Dendritic cell treated with granulocyte-macrophage colony-stimulating factor and Interleukin-4, amounts not matched to agents 40 ng/mL and 50 ng/mL, for 4 days (primary cell): ENCODE results near the gene PDZD2.
"Not testable (repeated sequence)": the region's sequence is repeated elsewhere in the genome, so short reads cannot be mapped to it uniquely, and the experiment has no call there.

Source experiments
- H3K27ac Mint-ChIP-seq: one replicate; pipeline ENCODE4 v1.8.0; 2022; ENCODE audit warnings: mild to moderate bottlenecking, mixed read lengths
- H3K27me3 Mint-ChIP-seq: one replicate; pipeline ENCODE4 v1.8.0; 2022; ENCODE audit warnings: mild to moderate bottlenecking, mixed read lengths
- H3K36me3 Mint-ChIP-seq: one replicate; pipeline ENCODE4 v1.8.0; 2022; ENCODE audit warnings: low read depth, mixed read lengths
- H3K4me1 Mint-ChIP-seq: one replicate; pipeline ENCODE4 v1.8.0; 2022; ENCODE audit warnings: low read depth, mixed read lengths
- H3K4me3 Mint-ChIP-seq: one replicate; pipeline ENCODE4 v1.8.0; 2022; ENCODE audit warnings: mild to moderate bottlenecking, moderate library complexity, mixed read lengths
- H3K9me3 Mint-ChIP-seq: one replicate; pipeline ENCODE4 v1.8.0; 2022; ENCODE audit warnings: mixed read lengths
- intact Hi-C: fragments of 100-400 bp; cut with micrococcal nuclease; formaldehyde crosslinking; loops from one replicate; pipeline ENCODE4 v1.15.0; 2022

PDZD2 gene

DNA sequence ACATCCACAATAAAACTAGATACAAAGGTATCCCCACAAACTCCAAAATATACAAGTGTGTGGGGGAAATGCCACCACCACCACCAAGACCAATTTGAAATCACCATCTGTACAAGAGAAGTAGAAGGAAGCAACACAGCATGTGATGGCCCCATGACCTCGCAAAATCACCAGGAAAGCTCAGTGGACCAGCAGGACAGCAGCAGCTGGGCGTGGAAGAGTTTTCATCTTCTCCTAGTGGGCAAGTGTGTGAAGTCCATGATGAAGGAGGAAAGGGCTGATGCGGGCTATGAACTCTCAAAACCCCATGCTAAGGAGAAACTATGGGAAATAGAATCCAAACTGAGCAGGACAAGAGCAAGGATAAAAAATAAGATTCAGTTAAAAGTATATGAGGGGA lies 477.1 kb downstream of the PDZD2 start:
- intact Hi-C loops: no loop called here
- peak overlapping the region; percentile 30 for H3K27ac Mint-ChIP-seq
- no peaks in the 10 kb centered on the region for H3K9me3 Mint-ChIP-seq
- H3K4me3 Mint-ChIP-seq: no peak overlapping the region
- H3K36me3 Mint-ChIP-seq: peaks cover 100% of the 10 kb centered on the region
- no peaks in the 10 kb centered on the region for H3K27me3 Mint-ChIP-seq
- H3K4me1 Mint-ChIP-seq: peaks cover 16% of the 10 kb centered on the region

- H3K4me3 Mint-ChIP-seq: no peak overlapping the region
- peaks cover 100% of the 10 kb centered on the region for H3K36me3 Mint-ChIP-seq
- peaks cover 16% of the 10 kb centered on the region for H3K4me1 Mint-ChIP-seq
- no peaks in the 10 kb centered on the region for H3K27me3 Mint-ChIP-seq
- intact Hi-C loops: no loop called here
- H3K27ac Mint-ChIP-seq: no peak overlapping the region
- no peaks in the 10 kb centered on the region for H3K9me3 Mint-ChIP-seq
Measured at GRCh38 chr5:32116574-32117313, 477.8 kb downstream of the PDZD2 start.

GRCh38 chr5:32118922-32119321 lies 480.0 kb downstream of the PDZD2 start:
- H3K4me3 Mint-ChIP-seq, intact Hi-C loops, H3K27me3 Mint-ChIP-seq, H3K27ac Mint-ChIP-seq, H3K9me3 Mint-ChIP-seq: not testable (repeated sequence)
- Mint-ChIP-seq H3K4me1 (peaks cover 16% of the 10 kb centered on the region), H3K36me3 (peaks cover 85% of the 10 kb centered on the region)

- no peak overlapping the region for H3K27ac Mint-ChIP-seq
- peaks cover 73% of the 10 kb centered on the region for H3K36me3 Mint-ChIP-seq
- H3K27me3 Mint-ChIP-seq: no peaks in the 10 kb centered on the region
- H3K4me3 Mint-ChIP-seq: no peak overlapping the region
- peaks cover 13% of the 10 kb centered on the region for H3K4me1 Mint-ChIP-seq
- intact Hi-C loops: no loop called here
- no peaks in the 10 kb centered on the region for H3K9me3 Mint-ChIP-seq
Measured at GRCh38 chr5:32123058-32123805, 484.3 kb downstream of the PDZD2 start.

- Mint-ChIP-seq H3K27me3 (no peaks in the 10 kb centered on the region), H3K36me3 (peaks cover 73% of the 10 kb centered on the region), H3K4me3 (no peak overlapping the region), H3K9me3 (no peaks in the 10 kb centered on the region), H3K27ac (no peak overlapping the region), H3K4me1 (peaks cover 13% of the 10 kb centered on the region)
- intact Hi-C loops: no loop called here
Measured at GRCh38 chr5:32123889-32124676, 485.2 kb downstream of the PDZD2 start.

- intact Hi-C loops: no loop called here
- H3K4me1 Mint-ChIP-seq: peaks cover 13% of the 10 kb centered on the region
- no peak overlapping the region for H3K27ac Mint-ChIP-seq
- H3K27me3 Mint-ChIP-seq: no peaks in the 10 kb centered on the region
- H3K36me3 Mint-ChIP-seq: peaks cover 69% of the 10 kb centered on the region
- H3K4me3 Mint-ChIP-seq: no peak overlapping the region
- no peaks in the 10 kb centered on the region for H3K9me3 Mint-ChIP-seq
Measured at GRCh38 chr5:32126691-32127090, 487.8 kb downstream of the PDZD2 start.

GRCh38 chr5:32127711-32128110 lies 488.8 kb downstream of the PDZD2 start:
- Mint-ChIP-seq H3K27me3 (no peaks in the 10 kb centered on the region), H3K27ac (no peak overlapping the region), H3K4me3 (no peak overlapping the region), H3K4me1 (peaks cover 15% of the 10 kb centered on the region), H3K36me3 (peaks cover 72% of the 10 kb centered on the region), H3K9me3 (no peaks in the 10 kb centered on the region)
- intact Hi-C loops: no loop called here

- Mint-ChIP-seq H3K27ac (peak overlapping the region; percentile 34), H3K4me1 (peaks cover 18% of the 10 kb centered on the region), H3K27me3 (no peaks in the 10 kb centered on the region), H3K9me3 (no peaks in the 10 kb centered on the region), H3K36me3 (peaks cover 79% of the 10 kb centered on the region), H3K4me3 (no peak overlapping the region)
- intact Hi-C loops: no loop called here
Measured at GRCh38 chr5:32129074-32129598, 490.2 kb downstream of the PDZD2 start.

- intact Hi-C loops: no loop called here
- H3K9me3 Mint-ChIP-seq: no peaks in the 10 kb centered on the region
- no peak overlapping the region for H3K4me3 Mint-ChIP-seq
- peaks cover 16% of the 10 kb centered on the region for H3K4me1 Mint-ChIP-seq
- no peak overlapping the region for H3K27ac Mint-ChIP-seq
- peaks cover 87% of the 10 kb centered on the region for H3K36me3 Mint-ChIP-seq
- H3K27me3 Mint-ChIP-seq: no peaks in the 10 kb centered on the region
Measured at GRCh38 chr5:32130865-32131264, 491.9 kb downstream of the PDZD2 start.

DNA sequence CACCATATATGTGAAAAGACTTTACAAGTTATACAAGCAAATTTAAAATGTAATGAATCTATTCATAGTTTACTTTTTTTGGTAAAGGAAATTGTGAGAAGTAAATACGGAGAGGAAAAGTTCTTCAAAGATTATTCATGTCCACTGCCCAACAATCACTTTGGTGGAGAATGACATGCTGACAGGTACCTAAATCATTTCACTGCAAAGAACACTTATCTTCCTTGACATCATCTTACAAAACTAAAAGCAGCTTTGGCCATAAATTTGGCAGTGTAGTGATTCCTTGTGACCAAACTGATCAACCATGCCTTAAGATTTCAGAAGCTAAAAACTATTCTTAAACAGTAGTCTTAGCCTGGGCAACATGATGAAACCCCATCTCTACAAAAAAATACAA lies 492.7 kb downstream of the PDZD2 start:
- no peaks in the 10 kb centered on the region for H3K27me3 Mint-ChIP-seq
- H3K27ac Mint-ChIP-seq: no peak overlapping the region
- no peaks in the 10 kb centered on the region for H3K9me3 Mint-ChIP-seq
- peaks cover 10% of the 10 kb centered on the region for H3K4me1 Mint-ChIP-seq
- H3K36me3 Mint-ChIP-seq: peaks cover 87% of the 10 kb centered on the region
- no peak overlapping the region for H3K4me3 Mint-ChIP-seq
- intact Hi-C loops: no loop called here

DNA sequence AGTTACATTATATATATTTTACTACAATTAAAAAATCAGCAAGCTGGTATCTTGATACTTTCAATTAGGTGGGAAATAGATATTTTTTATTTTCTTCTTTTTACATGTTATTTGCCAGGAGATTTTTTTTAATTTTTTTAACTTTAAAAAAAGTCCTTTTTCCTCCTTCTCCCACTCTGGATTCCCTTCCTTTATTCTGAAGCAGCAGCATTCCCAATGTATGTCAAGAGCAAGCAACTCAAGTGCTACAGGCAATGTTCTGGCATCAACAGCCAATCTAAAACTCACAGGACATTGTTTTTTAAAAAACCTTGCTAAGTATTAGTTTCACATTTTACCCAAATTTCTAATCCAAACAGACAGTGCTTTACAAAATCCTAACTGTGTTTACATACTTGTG lies 493.8 kb downstream of the PDZD2 start:
- H3K36me3 Mint-ChIP-seq: peaks cover 90% of the 10 kb centered on the region
- no peaks in the 10 kb centered on the region for H3K27me3 Mint-ChIP-seq
- H3K27ac Mint-ChIP-seq: no peak overlapping the region
- no peak overlapping the region for H3K4me3 Mint-ChIP-seq
- intact Hi-C loops: no loop called here
- no peaks in the 10 kb centered on the region for H3K9me3 Mint-ChIP-seq
- H3K4me1 Mint-ChIP-seq: peaks cover 8% of the 10 kb centered on the region

GRCh38 chr5:32135086-32135485 lies 496.2 kb downstream of the PDZD2 start:
- Mint-ChIP-seq H3K27ac (no peak overlapping the region), H3K36me3 (peaks cover 82% of the 10 kb centered on the region)
- intact Hi-C loops: no loop called here

GRCh38 chr5:32136342-32136741 lies 497.4 kb downstream of the PDZD2 start:
- H3K4me1 Mint-ChIP-seq: peaks cover 5% of the 10 kb centered on the region
- H3K27ac Mint-ChIP-seq: no peak overlapping the region
- no peaks in the 10 kb centered on the region for H3K27me3 Mint-ChIP-seq
- no peak overlapping the region for H3K4me3 Mint-ChIP-seq
- H3K9me3 Mint-ChIP-seq: no peaks in the 10 kb centered on the region
- intact Hi-C loops: no loop called here
- H3K36me3 Mint-ChIP-seq: peaks cover 83% of the 10 kb centered on the region

More at GRCh38 chr5:32135086-32135485, 496.2 kb downstream of the PDZD2 start:
- no peak overlapping the region for H3K4me3 Mint-ChIP-seq
- H3K4me1 Mint-ChIP-seq: peaks cover 5% of the 10 kb centered on the region
- H3K27me3 Mint-ChIP-seq: no peaks in the 10 kb centered on the region
- no peaks in the 10 kb centered on the region for H3K9me3 Mint-ChIP-seq
